NCI-H2196 (cell line): ENCODE measurements around the gene ATG12.
"Not testable (repeated sequence)": the region's sequence is repeated elsewhere in the genome, so short reads cannot be mapped to it uniquely, and the experiment has no call there.

Experiments
- DNase-seq: peaks from one replicate; lab custom pipeline; 2025; ENCODE audit not compliant: unreplicated experiment; lab: John Stamatoyannopoulos, UW

ATG12 gene

DNA sequence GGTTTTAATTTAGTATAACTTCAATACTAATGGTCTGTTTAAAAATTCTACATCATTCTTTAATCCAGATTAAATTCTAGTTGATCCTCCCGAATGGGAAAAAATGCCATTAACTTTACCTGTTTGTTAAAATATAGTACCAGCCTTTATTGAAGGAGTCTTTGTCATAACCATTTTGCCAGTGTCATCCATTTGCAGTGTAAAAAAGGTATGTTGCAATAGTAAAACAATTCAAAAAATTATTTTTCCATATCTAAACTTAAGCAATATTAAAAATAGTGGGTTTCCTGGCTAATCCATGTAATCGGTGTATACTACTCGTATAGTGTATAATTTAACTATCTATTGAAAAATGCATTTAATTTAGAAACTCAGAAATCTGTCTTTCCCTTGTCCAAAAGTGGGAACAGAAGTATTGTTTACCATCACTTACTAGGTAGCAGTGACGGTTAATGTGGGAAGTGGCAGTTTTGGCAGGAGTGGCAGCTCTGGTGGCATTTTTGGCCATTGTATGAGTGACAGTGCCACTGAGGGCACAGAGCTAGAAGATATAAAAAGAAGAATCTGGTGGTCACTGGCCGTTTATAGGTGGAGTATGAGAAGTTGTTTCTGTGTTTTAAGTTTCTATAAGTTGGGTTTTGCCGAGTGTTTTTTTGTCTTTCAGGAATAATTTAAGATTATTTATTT, 2.2 kb upstream of the ATG12 start:
- DNase-seq = no peak

GRCh38 chr5:115842952-115843351, 1.6 kb upstream of the ATG12 start:
- no peak for DNase-seq

- no peak for DNase-seq
These were observed 947 bp upstream of the ATG12 start for GRCh38 chr5:115842089-115842935.

DNA sequence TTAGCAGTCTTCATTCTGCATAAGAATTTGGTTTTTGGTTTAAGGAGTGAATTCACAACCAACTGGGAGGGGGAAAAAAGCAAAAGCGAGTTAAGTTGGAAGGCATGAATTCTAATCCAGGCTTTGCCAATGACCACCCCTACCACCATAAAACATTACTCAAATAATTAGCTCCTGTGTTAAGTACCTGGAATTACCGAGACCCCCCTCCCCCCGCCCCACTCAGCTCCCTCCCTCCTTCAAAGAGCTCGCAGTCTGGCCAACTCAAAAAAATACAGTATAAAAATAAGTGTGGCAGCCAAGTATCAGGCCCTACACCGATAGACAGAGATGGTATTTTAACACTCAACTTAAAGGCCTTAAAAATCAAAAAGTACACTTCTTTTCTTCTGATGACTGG, 492 bp downstream of the ATG12 start:
- DNase-seq = no peak

GRCh38 chr5:115838885-115839518, 2.4 kb downstream of the ATG12 start:
- peak; percentile 28 for DNase-seq

GRCh38 chr5:115835481-115835880, 5.9 kb downstream of the ATG12 start:
- DNase-seq = no peak

DNA sequence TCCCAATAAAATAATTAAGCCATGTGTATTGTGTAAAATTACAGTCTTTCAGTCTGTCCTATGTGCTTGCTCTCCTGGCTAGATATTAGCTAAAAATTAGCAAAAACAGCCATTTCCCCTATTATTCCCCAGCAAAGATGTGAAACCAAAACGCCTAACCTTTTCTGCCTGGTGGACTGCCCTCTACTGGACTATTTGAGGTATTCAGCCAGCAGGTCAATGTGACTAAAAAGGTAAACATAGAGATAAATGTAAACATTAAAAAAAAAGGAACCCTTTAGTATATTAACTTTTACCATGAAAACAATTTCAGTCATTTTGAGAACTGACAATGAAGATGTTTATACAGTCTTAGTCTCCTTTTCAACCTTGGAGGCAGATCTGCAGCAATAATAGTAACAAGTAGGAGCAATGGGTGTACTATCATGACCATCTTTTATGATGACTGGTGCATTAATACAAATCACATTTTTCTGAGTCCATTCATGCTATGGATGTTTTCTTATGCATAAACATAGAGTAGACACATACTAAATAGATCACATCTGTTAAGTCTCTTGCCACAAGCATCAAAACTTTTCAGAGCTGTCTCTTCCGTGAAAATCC, 10.1 kb downstream of the ATG12 start:
- peak; percentile 24 for DNase-seq

DNA sequence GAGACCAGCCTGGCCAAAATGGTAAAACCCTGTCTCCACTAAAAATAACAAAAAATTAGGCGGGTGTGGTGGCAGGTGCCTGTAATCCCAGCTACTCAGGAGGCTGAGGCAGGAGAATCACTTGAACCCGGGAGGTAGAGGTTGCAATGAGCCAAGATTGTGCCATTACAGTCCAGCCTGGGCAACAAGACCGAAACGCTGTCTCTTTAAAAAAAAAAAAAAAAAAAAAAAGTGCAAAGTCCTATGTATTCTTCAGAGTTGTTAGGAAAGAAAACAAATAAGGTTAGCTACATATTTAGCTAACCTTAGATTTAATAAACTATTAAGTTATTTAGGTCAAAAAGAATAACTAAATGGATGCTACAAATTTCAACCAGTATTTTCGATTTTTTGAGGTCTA, 11.5 kb downstream of the ATG12 start:
- no peak for DNase-seq

GRCh38 chr5:115825948-115826347, 15.4 kb downstream of the ATG12 start:
- DNase-seq = no peak

DNA sequence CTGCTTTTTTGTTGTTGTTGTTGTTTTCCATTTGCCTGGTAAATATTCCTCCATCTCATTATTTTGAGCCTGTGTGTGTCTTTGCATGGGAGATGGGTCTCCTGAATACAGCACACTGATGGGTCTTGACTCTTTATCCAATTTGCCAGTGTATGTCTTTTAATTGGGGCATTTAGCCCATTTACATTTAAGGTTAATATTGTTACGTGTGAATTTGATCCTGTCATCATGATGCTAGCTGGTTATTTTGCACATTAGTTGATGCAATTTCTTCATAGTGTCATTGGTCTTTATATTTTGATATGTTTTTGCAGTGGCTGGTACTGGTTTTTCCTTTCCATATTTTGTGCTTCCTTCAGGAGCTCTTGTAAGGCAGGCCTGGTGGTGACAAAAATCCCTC, 16.4 kb downstream of the ATG12 start:
- not testable (repeated sequence) for DNase-seq

DNA sequence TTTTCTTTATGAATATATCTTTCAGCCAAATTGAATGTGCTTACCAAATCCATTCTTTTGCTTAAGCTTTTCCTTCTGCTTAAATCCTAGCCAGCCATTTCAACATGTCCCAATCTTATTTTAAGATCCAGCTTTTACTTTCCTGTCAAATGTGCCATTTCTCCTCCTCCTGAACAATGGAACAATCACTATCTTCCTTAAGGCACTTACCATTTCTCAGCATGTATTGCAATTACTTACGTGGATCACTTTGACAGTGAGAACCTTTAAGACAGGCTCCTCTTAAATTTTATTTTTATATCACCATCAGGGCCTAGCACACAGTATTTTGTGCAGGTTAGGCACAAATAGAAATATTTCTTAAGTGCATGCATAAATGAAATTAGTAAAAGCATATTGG, 20.5 kb downstream of the ATG12 start:
- DNase-seq = no peak

DNA sequence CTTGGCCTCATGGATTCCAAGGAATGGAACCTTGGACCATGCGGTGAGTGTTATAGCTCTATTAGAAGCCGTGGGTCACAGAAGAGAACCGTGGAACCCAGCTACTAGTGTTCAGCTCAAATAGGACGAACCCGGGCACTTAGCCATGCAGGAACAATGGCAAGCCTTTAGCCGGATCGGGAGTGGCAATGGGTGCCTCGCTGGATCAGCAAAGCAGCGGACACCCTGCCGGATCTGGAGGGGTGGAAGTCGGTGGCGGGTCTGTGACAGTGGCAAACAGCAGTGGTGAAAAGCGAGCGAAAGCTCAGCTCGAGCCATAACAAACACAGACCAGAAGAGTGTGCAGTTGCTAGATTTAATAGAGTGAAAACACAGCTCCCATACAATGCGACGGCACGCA, 22.5 kb downstream of the ATG12 start:
- DNase-seq = no peak

- no peak for DNase-seq
These were observed 24.0 kb downstream of the ATG12 start for GRCh38 chr5:115817386-115817785.

- no peak for DNase-seq
These were observed 24.9 kb downstream of the ATG12 start, which contains the start of gene CDO1 for GRCh38 chr5:115816226-115817081. Gene CDO1 (minus strand): TSS chr5:115816659. CDS start chr5:115816397, 262 bp downstream.

- DNase-seq = no peak
These were observed 25.6 kb downstream of the ATG12 start for GRCh38 chr5:115815693-115816225.

DNA sequence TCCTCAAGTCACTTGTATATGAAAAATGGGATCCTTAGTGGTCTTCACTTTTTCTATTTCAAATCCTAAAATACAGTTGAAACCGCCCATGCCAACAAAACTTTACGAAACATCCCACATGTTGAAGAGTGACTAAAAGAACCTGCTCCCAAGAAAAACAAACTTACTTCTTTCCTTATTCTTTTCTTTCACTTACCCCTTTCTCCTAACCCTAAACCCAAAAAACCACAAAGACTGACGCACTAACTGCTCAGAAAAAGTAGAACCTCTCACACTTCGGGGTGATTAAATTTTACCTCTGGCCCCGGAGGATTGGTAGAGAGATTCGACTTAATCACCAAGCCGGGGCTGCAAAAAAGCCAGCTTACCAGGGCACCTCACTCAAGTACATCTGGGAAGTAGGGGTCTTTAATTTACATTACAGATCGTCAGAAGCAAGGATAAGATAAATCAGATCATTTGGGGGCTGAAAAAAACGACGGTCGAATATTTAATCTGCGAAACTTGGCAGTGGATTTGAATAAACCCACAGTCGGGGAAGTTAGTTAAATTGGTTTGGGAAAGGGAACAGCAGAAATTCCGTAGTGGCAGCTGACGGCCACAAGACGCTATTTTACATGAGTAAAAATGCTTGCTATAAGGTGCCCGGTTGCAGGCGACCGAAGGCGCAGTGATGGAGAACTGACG, 26.2 kb downstream of the ATG12 start:
- no peak for DNase-seq

DNA sequence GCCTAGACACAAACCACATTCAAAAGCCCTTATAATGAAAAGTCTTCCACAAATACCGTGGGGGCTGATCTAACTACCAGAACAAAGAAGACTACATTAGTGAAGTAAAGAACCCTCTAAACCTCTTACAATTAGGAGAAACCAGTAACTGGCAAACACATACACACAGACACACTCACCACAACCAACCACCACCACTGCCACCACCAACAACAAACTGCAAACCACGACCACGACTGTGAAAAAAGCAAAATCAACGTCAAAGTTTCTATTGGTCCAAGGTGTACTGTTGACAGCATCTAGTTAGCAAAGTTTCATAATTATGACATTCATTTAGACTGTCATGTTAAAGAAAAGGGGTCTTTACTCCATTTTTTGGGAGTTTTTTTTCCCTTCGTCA, 27.6 kb downstream of the ATG12 start:
- DNase-seq = no peak

DNA sequence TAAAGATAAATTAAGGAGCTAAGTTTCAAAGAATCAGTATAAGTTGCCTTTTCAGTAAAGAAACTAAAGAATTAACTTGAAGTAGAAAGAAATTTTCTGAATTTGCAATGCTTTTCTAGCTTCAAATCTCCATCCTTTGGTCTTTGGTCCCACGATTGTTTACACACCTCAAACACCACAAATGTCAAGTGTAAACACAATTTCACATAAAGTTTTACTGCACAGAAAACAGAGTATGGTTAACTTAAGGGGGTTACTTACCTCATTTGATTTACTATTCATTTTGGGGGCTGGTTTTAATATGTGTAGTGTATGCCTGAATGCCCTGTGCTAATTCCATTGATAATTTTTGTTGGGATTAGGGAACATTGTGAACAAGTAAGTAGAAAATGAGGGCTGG, 29.0 kb downstream of the ATG12 start:
- no peak for DNase-seq

- no peak for DNase-seq
These were observed 30.0 kb downstream of the ATG12 start for GRCh38 chr5:115811406-115811805.

DNA sequence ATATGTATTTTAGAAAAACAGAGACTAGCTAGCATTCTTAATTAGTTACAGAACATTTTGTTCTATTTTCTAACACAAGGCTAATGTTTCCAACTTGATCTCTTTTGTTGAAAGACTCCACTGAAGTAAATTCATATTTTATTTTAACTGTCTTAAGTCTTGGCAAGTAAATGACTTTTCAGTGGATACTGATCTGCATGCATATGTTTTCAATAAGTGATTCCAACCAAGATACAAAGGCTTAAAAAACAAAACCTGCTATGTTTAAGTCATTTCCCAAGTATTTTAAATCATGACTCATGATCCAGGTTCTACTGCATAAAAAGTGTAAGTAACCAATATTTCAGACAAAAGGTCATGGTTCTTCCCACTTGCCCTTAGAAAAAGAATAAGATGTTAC, 30.6 kb downstream of the ATG12 start:
- no peak for DNase-seq
